ENCODE data around the gene SYCN. TPM values are rescaled to one million over a fixed set of nuclear protein-coding genes. Genes with fewer than 3 reads are reported as not detected.

SYCN gene
- total and polyA plus RNA-seq, 2 of the 8 experiments (the other 6 are each of a cell fraction or from before 2014, with no cell fraction given) = not detected

- Histone ChIP-seq H3K79me1 (ENCODE audit: low read depth, low read length) (no peaks in the 10 kb centered on the region), H3K4me2 (ENCODE audit: insufficient read depth in 1 of 2, low read depth in 2 of 2, low read length in 2 of 2) (no peak overlapping the region), H3K79me2 (ENCODE audit: control insufficient read depth in 1 of 2, insufficient read depth in 2 of 2, low read length in 2 of 2) (no peaks in the 10 kb centered on the region; a peak in 1 of 4 replicates), H3K4me3 (ENCODE audit: extremely low read depth in 1 of 4, insufficient read depth in 2 of 4, low read depth in 3 of 4, low read length in 4 of 4) (no peak overlapping the region), H4K8ac (ENCODE audit: extremely low read depth, insufficient read depth, low read length) (0 out of 2 replicates have a peak overlapping the region, but pooled peaks have one; percentile 35), H3K18ac (ENCODE audit: extremely low read depth, low read length) (no peak overlapping the region), H2AK5ac (ENCODE audit: low read depth, low read length) (no peak overlapping the region), H2BK120ac (replicated peaks; ENCODE audit: low read depth, low read length) (no peak overlapping the region), H3K56ac (replicated peaks; ENCODE audit: insufficient read length, low read depth, low read length) (no peak overlapping the region), H2BK5ac (ENCODE audit: low read depth, low read length) (no peak overlapping the region), H3K27me3 (replicated peaks in 1 of 4; ENCODE audit: control insufficient read depth in 3 of 4, extremely low read depth in 1 of 4, insufficient read depth in 3 of 4, low read length in 3 of 4) (no peaks in the 10 kb centered on the region), H2BK20ac (ENCODE audit: low read length) (no peak overlapping the region), H2BK12ac (ENCODE audit: low read depth, low read length) (no peak overlapping the region), H4K91ac (replicated peaks; ENCODE audit: insufficient read length, low read length) (no peak overlapping the region), H3K23ac (ENCODE audit: insufficient read length) (no peak overlapping the region), H3K9ac (replicated peaks in 1 of 4; ENCODE audit: extremely low read depth in 1 of 4, low read depth in 3 of 4, low read length in 3 of 4) (no peak overlapping the region), H2AFZ (ENCODE audit: low read length) (no peak overlapping the region), H3K27ac (ENCODE audit: low read depth, low read length) (no peak overlapping the region), H3K4ac (replicated peaks; ENCODE audit: insufficient read length, low read depth, low read length) (no peak overlapping the region), H3K4me1 (replicated peaks in 1 of 4; ENCODE audit: control insufficient read depth in 3 of 4, insufficient read depth in 4 of 4, low read length in 3 of 4) (peaks cover 0 to 3% (median 1%) of the 10 kb centered on the region in 4 experiments; a peak in 3 of 7 replicates), H2BK15ac (ENCODE audit: low read length) (no peak overlapping the region), H3K14ac (ENCODE audit: insufficient read length) (no peak overlapping the region), H4K20me1 (replicated peaks in 1 of 2; ENCODE audit: control insufficient read depth in 1 of 2, insufficient read depth in 2 of 2, low read length in 2 of 2) (peaks cover 4 to 6% of the 10 kb centered on the region in 2 experiments), H3K9me3 (ENCODE audit: insufficient read depth in 2 of 2, low read depth in 1 of 2, low read length in 1 of 2) (no peaks in the 10 kb centered on the region), H4K5ac (ENCODE audit: insufficient read length, low read depth, low read length) (no peak overlapping the region), H3K23me2 (ENCODE audit: low read depth, low read length) (no peaks in the 10 kb centered on the region), H3K36me3 (ENCODE audit: control insufficient read depth in 2 of 4, insufficient read depth in 4 of 4, low read length in 3 of 4) (peaks cover 0 to 33% (median 8%) of the 10 kb centered on the region in 4 experiments; a peak in 3 of 8 replicates)
- FAIRE-seq (no peak), DNase-seq (ENCODE audit: low read depth in 1 of 2, low spot score in 2 of 2) (no peak)
- ChIA-PET POLR2A (ENCODE audit: partially characterized antibody) (interaction anchor here (0.6 to 1.7 kb wide), 3 partner anchors 8 to 12 kb away, joined by 3 to 5 read pairs (median 4); no protein-coding TSS in a partner anchor), CTCF (ENCODE audit: partially characterized antibody) (interaction anchor here (0.6 to 5.1 kb wide), 8 partner anchors 13 to 65 kb away, joined by 3 to 33 read pairs (median 4); partner anchors contain the start of gene NCCRP1)
- 88% methylated on average over 30 of the region's 43 CpGs; no CpG with 5 or more reads in 1 of the 2 experiments for WGBS, 2 experiments (ENCODE audit: extremely low coverage in 1 of 2, insufficient coverage in 1 of 2, insufficient read length in 1 of 2, insufficient replicate concordance in 2 of 2, low coverage in 1 of 2, low lambda C conversion rate in 2 of 2, missing lambda C conversion rate in 1 of 2)
- TF ChIP-seq EZH2 (IDR thresholded peaks at IDR 0.05; ENCODE audit: low read depth, low read length, severe bottlenecking) (no peak), ATF2 (IDR thresholded peaks at IDR 0.05; ENCODE audit: low read length) (no peak), CHD2 (IDR thresholded peaks at IDR 0.05; ENCODE audit: low read length) (no peak), GTF2F1 (IDR thresholded peaks at IDR 0.05; ENCODE audit: borderline replicate concordance, low read depth, low read length) (no peak), RXRA (IDR thresholded peaks at IDR 0.05; ENCODE audit: insufficient read depth, low read depth, low read length) (no peak), CBX5 (IDR thresholded peaks at IDR 0.05; ENCODE audit: low read depth, low read length) (no peak), NANOG (IDR thresholded peaks at IDR 0.05; ENCODE audit: insufficient read depth, low read depth, low read length, poor library complexity, severe bottlenecking) (no peak)
These were observed 29.2 kb downstream of the SYCN start for GRCh38 chr19:39174558-39175544.

All from H1 (cell line).